ELF-1 (cell line): ENCODE measurements around the gene NCK1.

Experiments used
- DNase-seq: peaks from one replicate; pipeline ENCODE4 v3.0.0-alpha.2; 2016; ENCODE audit warnings: low read depth, low spot score

NCK1 gene

GRCh38 chr3:136908297-136908696 is 46.3 kb downstream of the NCK1 start:
- DNase-seq, result no peak

- no peak for DNase-seq
Observed at GRCh38 chr3:136909187-136909586, 47.2 kb downstream of the NCK1 start.

- DNase-seq, result no peak
Observed at GRCh38 chr3:136910697-136911096, 48.7 kb downstream of the NCK1 start.

GRCh38 chr3:136913168-136913567 is 51.2 kb downstream of the NCK1 start:
- DNase-seq, result no peak

DNA sequence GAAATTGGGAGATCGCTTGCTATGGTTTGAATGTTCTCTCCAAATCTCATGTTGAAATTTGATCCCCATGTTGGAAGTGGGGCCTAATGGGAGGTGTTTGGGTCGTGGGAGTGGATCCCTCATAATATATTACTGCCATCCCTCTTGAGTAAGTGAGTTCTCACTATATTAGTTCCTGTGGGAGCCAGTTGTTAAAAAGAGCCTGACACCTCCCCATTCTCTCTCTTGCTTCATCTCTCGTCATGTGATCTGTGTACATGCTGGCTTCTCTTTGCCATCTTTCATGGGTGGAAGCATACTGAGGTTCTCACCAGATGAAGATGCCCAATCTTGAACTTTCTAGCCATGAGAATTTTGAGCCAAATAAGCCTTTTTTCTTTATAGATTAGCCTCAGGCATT is 52.7 kb downstream of the NCK1 start:
- DNase-seq, result no peak

- DNase-seq, result no peak
Observed at GRCh38 chr3:136916223-136916622, 54.2 kb downstream of the NCK1 start.

GRCh38 chr3:136919799-136920580 is 58.0 kb downstream of the NCK1 start:
- DNase-seq, result no peak

DNA sequence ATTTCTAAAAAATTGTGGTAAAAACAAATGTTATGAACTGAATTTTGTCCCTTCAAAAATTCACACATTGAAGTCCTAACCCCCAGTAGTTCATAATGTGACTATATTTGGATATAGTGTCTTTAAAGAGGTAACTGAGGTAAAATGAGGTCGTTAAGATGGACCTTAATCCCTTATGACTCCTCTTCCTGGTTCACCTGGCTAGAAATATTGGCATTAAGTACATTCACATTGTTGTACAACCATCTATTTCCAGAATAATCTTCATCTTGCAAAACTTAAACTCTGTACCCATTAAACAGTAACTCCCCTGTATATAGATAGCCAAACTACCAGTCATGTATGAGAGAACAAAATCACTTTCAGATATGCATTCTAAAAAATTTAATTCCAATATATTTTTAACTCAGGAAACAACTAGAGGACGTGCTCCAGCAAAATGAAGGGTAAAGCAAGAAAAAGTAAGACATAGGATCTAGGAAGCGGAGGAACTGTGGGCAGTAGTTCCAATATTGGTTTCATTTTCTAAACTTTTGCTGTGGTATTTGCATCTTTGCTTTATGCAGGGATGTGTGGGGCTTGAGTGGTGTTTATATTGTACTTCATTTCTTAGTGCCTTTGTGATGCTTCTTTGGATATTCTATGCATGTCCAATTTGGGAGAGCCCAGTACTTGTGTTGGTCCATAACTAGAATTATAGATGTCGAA is 59.0 kb downstream of the NCK1 start:
- DNase-seq, result no peak

DNA sequence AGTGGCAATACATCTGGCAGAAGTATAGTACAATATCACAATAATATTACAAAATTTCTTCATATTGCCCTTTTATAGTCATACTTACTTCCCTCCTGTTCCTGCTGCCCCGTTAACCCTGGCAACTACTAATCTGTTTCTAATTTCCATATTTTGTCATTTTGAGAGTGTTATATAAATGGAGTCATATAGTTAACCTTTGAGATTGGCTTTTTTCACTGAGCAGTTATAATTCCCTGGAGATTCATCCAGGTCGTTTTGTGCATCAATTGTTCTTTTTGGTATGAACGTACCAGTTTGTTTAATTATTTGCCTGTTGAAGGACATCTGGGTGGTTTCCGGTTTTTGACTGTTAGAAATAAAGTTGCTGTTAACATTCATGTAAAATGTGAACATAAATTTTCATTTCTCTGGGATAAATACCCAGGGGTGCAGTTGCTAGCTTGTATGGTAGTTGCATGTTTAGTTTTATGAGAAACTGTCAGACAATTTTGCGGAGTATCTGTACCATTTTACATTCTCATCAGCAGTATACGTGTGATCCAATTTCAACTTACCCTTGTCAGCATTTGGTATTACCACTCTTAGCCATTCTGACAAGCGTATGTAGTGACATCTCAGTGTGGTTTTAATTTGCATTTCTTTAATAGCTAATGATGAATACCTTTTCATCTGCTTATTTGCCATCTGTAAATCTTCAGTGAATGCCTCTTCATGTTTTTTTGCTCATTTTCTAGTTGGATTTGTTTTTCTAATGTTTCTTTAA is 63.6 kb downstream of the NCK1 start:
- DNase-seq, result no peak

- no peak for DNase-seq
Observed at GRCh38 chr3:136928240-136928639, 66.2 kb downstream of the NCK1 start.

DNA sequence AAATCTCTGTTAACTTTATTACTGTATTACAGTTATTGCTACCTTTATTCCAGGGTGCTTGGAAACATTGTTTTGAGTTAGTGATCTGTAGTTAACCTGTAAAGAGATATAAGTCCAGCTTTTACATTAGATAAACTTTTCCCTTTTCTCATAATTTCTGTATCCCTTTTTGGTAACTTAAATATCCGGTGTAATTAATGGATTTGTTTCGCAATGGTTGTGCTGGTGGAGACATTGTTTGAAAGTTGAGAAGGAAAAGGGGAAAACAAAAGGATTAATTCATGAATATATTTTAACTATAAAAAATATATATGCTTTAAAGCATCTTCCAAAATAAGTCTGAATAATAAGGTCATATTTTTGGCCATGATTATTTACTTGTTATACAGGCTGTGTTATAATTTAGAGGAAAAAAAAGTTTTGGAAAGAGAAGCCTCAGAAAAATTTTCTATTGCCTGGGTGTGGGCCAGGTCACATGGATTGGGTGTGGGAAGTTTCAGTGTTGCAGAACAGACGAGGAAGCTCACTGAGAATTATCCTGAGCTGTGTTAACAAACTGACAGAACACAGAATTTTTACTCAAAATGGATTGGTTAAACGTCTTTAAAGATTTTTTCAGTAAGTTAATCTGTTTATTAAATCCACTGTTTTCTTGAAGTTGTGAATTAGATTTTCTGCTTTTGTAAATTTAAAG is 68.1 kb downstream of the NCK1 start:
- DNase-seq, result no peak

DNA sequence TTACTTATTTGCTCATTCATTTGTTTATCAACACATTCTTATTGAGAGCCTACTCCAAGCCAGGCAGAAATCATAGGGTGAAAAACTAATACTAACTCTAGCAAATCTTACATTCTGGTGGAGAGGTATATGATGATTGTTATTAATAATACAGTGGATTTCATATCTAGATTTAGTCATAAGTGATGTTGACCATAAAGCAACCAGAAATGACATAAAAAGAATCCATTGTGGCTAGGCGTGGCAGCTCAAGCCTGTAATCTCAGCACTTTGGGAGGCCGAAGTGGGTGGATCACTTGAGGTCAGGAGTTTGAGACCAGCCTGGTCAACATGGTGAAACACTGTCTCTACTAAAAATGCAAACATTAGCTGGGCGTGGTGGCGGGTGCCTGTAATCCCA is 69.6 kb downstream of the NCK1 start:
- no peak for DNase-seq

GRCh38 chr3:136932523-136932922 is 70.5 kb downstream of the NCK1 start:
- DNase-seq, result no peak

- DNase-seq, result no peak
Observed at GRCh38 chr3:136932978-136933772, 71.2 kb downstream of the NCK1 start.

GRCh38 chr3:136937175-136937574 is 75.2 kb downstream of the NCK1 start:
- no peak for DNase-seq

GRCh38 chr3:136937851-136938250 is 75.8 kb downstream of the NCK1 start:
- no peak for DNase-seq

DNA sequence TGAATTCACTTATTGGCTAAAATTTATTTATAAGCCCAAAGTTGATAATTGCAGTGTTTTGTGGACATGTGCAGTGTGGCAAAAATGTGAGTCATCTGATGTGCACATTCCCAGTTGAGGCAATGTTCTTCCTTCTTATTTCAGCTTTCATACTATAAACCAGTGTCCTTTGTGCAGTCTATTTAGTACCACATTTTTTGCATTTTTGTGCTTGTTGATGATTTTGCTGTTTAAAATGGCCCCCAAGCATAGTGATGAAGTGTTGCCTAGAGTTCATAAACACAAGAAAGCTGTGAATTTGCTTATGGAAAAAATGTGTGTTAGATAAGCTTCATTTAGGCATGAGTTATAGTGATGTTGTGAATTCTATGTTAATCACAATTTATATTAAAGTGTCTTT is 76.3 kb downstream of the NCK1 start:
- DNase-seq, result no peak

GRCh38 chr3:136939489-136939888 is 77.5 kb downstream of the NCK1 start:
- DNase-seq, result no peak

DNA sequence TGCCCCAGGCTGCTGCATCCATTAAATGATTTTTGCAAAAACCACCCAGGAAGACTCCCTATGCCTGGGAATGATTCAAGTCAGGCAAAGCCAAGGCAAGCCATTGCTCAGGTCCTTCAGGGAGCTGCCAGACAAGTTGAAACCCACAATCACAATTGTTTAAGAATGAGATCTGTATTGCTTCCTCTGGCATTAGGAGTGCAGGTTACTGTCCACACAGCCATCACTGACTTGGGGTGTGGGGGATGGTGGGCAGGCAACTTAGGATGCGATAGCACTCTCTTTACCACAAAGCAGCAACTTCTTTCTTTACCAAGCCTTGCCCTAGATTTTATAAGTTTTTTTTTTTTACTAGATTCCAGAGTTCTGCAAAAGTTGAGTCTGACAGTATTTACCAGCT is 80.8 kb downstream of the NCK1 start:
- peak; percentile 2 for DNase-seq

DNA sequence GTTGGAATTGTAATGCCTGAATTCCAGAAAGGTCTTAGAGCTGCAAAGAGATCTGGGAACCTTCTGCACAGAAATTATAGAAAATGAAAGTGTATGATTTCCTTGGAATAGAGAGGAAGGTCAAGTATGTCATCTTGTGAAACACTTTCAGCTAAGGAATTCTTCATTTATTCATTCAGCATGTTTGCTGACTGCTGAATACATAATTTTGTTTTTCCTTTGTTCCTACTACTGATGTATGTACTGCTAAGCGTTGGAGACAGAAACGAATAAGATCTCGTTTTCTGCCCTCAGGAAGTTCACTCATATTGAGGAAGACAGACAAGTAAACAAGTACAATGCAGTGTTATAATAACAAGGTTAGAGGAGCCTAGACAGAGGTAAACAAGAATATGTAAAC is 81.4 kb downstream of the NCK1 start:
- no peak for DNase-seq

GRCh38 chr3:136946978-136947377 is 85.0 kb downstream of the NCK1 start:
- DNase-seq, result no peak
